Embryonic facial prominence (tissue), 1 donor: ENCODE results near the gene LRP2.

ENCODE experiments used
- DNase-seq: peaks from one replicate; pipeline ENCODE4 v3.0.0-alpha.2; 2016; ENCODE audit errors: extremely low spot score

LRP2 gene

GRCh38 chr2:169247211-169247610 lies 115.1 kb downstream of the LRP2 start:
- no peak for DNase-seq

GRCh38 chr2:169240405-169240804 lies 121.9 kb downstream of the LRP2 start:
- DNase-seq = no peak

GRCh38 chr2:169237939-169238338 lies 124.4 kb downstream of the LRP2 start:
- no peak for DNase-seq

- no peak for DNase-seq
These were observed 125.0 kb downstream of the LRP2 start for GRCh38 chr2:169237286-169237685.

- no peak for DNase-seq
These were observed 129.7 kb downstream of the LRP2 start for GRCh38 chr2:169232551-169233154.

- no peak for DNase-seq
These were observed 132.1 kb downstream of the LRP2 start for GRCh38 chr2:169230204-169230603.

GRCh38 chr2:169229590-169229989 lies 132.7 kb downstream of the LRP2 start:
- no peak for DNase-seq

GRCh38 chr2:169225906-169226305 lies 136.4 kb downstream of the LRP2 start:
- DNase-seq = no peak

GRCh38 chr2:169225233-169225750 lies 137.0 kb downstream of the LRP2 start:
- DNase-seq = no peak

GRCh38 chr2:169222665-169223064 lies 139.7 kb downstream of the LRP2 start:
- no peak for DNase-seq

GRCh38 chr2:169221745-169222369 lies 140.5 kb downstream of the LRP2 start:
- DNase-seq = peak; percentile 17

- no peak for DNase-seq
These were observed 151.4 kb downstream of the LRP2 start for GRCh38 chr2:169210917-169211316.

- DNase-seq = no peak
These were observed 154.3 kb downstream of the LRP2 start for GRCh38 chr2:169208026-169208425.

- no peak for DNase-seq
These were observed 157.2 kb downstream of the LRP2 start for GRCh38 chr2:169205176-169205575.

- DNase-seq = no peak
These were observed 158.4 kb downstream of the LRP2 start for GRCh38 chr2:169203952-169204351.

GRCh38 chr2:169200756-169201155 lies 161.6 kb downstream of the LRP2 start:
- no peak for DNase-seq

GRCh38 chr2:169193618-169194017 lies 168.7 kb downstream of the LRP2 start:
- DNase-seq = no peak

- no peak for DNase-seq
These were observed 172.0 kb downstream of the LRP2 start for GRCh38 chr2:169190197-169190775.

- DNase-seq = no peak
These were observed 173.2 kb downstream of the LRP2 start for GRCh38 chr2:169189132-169189531.

GRCh38 chr2:169185711-169186110 lies 176.6 kb downstream of the LRP2 start:
- no peak for DNase-seq

GRCh38 chr2:169184074-169184473 lies 178.3 kb downstream of the LRP2 start:
- DNase-seq = no peak

- DNase-seq = no peak
These were observed 179.8 kb downstream of the LRP2 start for GRCh38 chr2:169182573-169182972.

GRCh38 chr2:169178804-169179390 lies 183.4 kb downstream of the LRP2 start:
- DNase-seq = no peak
